HepG2 (cell line): Measurements from ENCODE around the gene GSAP. TPM values are rescaled to one million over a fixed set of nuclear protein-coding genes. Genes with fewer than 3 reads are reported as not detected.

Experiments
- ATAC-seq: fragments of 200-7000 bp; cut with Tn5 transposase; 3 replicates; pipeline ENCODE4 v1.9.1; 2020; ENCODE audit warnings: mild to moderate bottlenecking, moderate library complexity
- BruUV-seq: library from RNA; stranded (reverse); fragments of 400-500 nt; replicated peaks from 2 replicates; lab custom pipeline; 2021; lab: Mats Ljungman, UMichigan
- CTCF ChIA-PET: fragments of 300-600 bp; formaldehyde crosslinking; extraction: SDS; loops from one replicate; lab custom pipeline; 2021; ENCODE audit warnings: low total read pairs, inconsistent platforms, low intra/inter-chr PET ratio; lab: Yijun Ruan, JAX
- POLR2A ChIA-PET: fragments of 350-600 bp; sonication (Branson Sonifier 250); formaldehyde crosslinking; loops from one replicate; lab custom pipeline; 2020; ENCODE audit warnings: antibody characterized with exemption, inconsistent platforms; lab: Yijun Ruan, JAX
- DNase-seq: peaks from one replicate; pipeline ENCODE4 v3.0.0-alpha.2; 2015; ENCODE audit warnings: low spot score
- FAIRE-seq: peaks from 3 replicates; lab custom pipeline; 2011; peaks lifted over from hg19 to GRCh38; lab: Jason Lieb, UNC
- H2AFZ ChIP-seq: one replicate; pipeline ENCODE4 v1.6.1; 2011; ENCODE audit warnings: low read length, inconsistent platforms
- H3K27ac ChIP-seq: fragments of 300-600 bp; 3 replicates; pipeline ENCODE4 v1.8.0; 2011; ENCODE audit warnings: mixed run types, mild to moderate bottlenecking, mixed read lengths, low read length, inconsistent platforms; ENCODE audit not compliant: insufficient read depth; ENCODE audit errors: extremely low read length
- H3K27me3 ChIP-seq, 2 experiments: fragments of 200-600 bp in 1 of 2; 2 replicates in 1 of 2; 3 replicates in 1 of 2; pipeline versions ENCODE4 v1.6.0 to v1.8.0; 2011; ENCODE audit warnings: low read length in 2 of 2, mild to moderate bottlenecking in 2 of 2, moderate library complexity in 2 of 2, inconsistent platforms in 1 of 2; ENCODE audit not compliant: insufficient read depth in 2 of 2, control insufficient read depth in 1 of 2
- H3K36me3 ChIP-seq, 2 experiments: fragments of 200-600 bp in 1 of 2; replicated peaks in 1 of 2; 2 replicates in 1 of 2; 3 replicates in 1 of 2; pipeline versions ENCODE4 v1.5.1 to v1.8.0; 2011; ENCODE audit warnings: low read length in 2 of 2, inconsistent platforms in 1 of 2; ENCODE audit not compliant: insufficient read depth in 2 of 2, control insufficient read depth in 1 of 2
- H3K4me1 ChIP-seq: 2 replicates; pipeline ENCODE4 v1.5.1; 2012; ENCODE audit warnings: low read length, inconsistent platforms; ENCODE audit not compliant: insufficient read depth
- H3K4me2 ChIP-seq: 2 replicates; pipeline ENCODE4 v1.6.0; 2011; ENCODE audit warnings: low read depth, low read length, inconsistent platforms
- H3K4me3 ChIP-seq, 3 experiments: fragments of 200-600 bp in 1 of 3; sonication (generic), shearing (Covaris generic) in 1 of 3; replicated peaks in 1 of 3; 2 replicates each; pipeline ENCODE4 v1.5.1; 2011 to 2016; ENCODE audit warnings: low read length in 3 of 3, inconsistent platforms in 2 of 3, low read depth in 2 of 3, mild to moderate bottlenecking in 2 of 3, control low read depth in 1 of 3, mixed read lengths in 1 of 3; ENCODE audit not compliant: insufficient read depth in 1 of 3
- H3K79me2 ChIP-seq: one replicate; pipeline ENCODE4 v1.6.1; 2011; ENCODE audit warnings: low read length, inconsistent platforms; ENCODE audit not compliant: insufficient read depth
- H3K9ac ChIP-seq: 2 replicates; pipeline ENCODE4 v1.6.0; 2011; ENCODE audit warnings: mild to moderate bottlenecking, low read depth, low read length, inconsistent platforms; ENCODE audit not compliant: insufficient read depth
- H3K9me3 ChIP-seq: 2 replicates; pipeline ENCODE4 v1.5.1; 2012; ENCODE audit warnings: mild to moderate bottlenecking, low read length
- H4K20me1 ChIP-seq: 2 replicates; pipeline ENCODE4 v1.6.0; 2011; ENCODE audit warnings: inconsistent platforms, mild to moderate bottlenecking, low read length, moderate library complexity; ENCODE audit not compliant: insufficient read depth
- AKAP8 ChIP-seq: sonication (generic); formaldehyde crosslinking; IDR thresholded peaks from 2 replicates; pipeline ENCODE4 v1.5.1; 2020; ENCODE audit warnings: mild to moderate bottlenecking, missing genetic modification reagents
- GABPB1 ChIP-seq: IDR thresholded peaks from 2 replicates; pipeline ENCODE4 v1.6.1; 2016; ENCODE audit warnings: mild to moderate bottlenecking, missing genetic modification reagents, moderate library complexity, missing compliant biosample characterization
- MAFK ChIP-seq, 2 experiments: IDR thresholded peaks in 1 of 2; conservative IDR thresholded peaks in 1 of 2; 2 replicates each; pipeline ENCODE4 v1.6.1; 2011; ENCODE audit warnings: improper control_type of control experiment in 2 of 2, low read length in 2 of 2
- NCOA1 ChIP-seq: sonication (generic); formaldehyde crosslinking; IDR thresholded peaks from 2 replicates; pipeline ENCODE4 v1.9.0; 2021; ENCODE audit warnings: missing genetic modification reagents
- SMAD9 ChIP-seq: sonication (generic); formaldehyde crosslinking; IDR thresholded peaks from 2 replicates; pipeline ENCODE4 v1.5.1; 2020; ENCODE audit warnings: mild to moderate bottlenecking, missing genetic modification reagents
- ZNF362 ChIP-seq: sonication (generic); formaldehyde crosslinking; IDR thresholded peaks from 2 replicates; pipeline ENCODE4 v1.4.0; 2020; ENCODE audit warnings: missing genetic modification reagents, mild to moderate bottlenecking, borderline replicate concordance
- ZNF83 ChIP-seq: sonication (generic); formaldehyde crosslinking; IDR thresholded peaks from 2 replicates; pipeline ENCODE4 v1.4.0; 2020; ENCODE audit warnings: missing genetic modification reagents, mild to moderate bottlenecking, borderline replicate concordance
- WGBS: methylation state at CpG from one replicate; pipeline ENCODE4 v1.1.6; 2017; ENCODE audit warnings: low lambda C conversion rate; 5-methylcytosine and 5-hydroxymethylcytosine counted together
- in situ Hi-C: cut with HindIII; loops from 2 replicates; pipeline ENCODE4 v1.10.0; 2017; ENCODE audit warnings: low pct_unique_long_range_greater_than_20kb; ENCODE audit not compliant: extremely low pct_ligation_motif_present
- intact Hi-C: fragments of 100-400 bp; cut with micrococcal nuclease; formaldehyde crosslinking; loops from one replicate; pipeline ENCODE4 v1.10.0; 2022; ENCODE audit not compliant: unreplicated experiment
- polyA plus RNA-seq, 8 experiments: library from polyadenylated mRNA; depleted of rRNA in 3 of 8; stranded (reverse) in 7 of 8; unstranded in 1 of 8; fragments of >200 nt; fragmentation: Illumina TruSeq in 4 of 8; extraction: Trizol in 4 of 8; gene quantifications; 2 replicates each; pipeline versions ENCODE4 v1.2.1 to v1.2.3, GENCODE V29; 2011 to 2016; ENCODE audit warnings: low read depth in 4 of 8, missing spikeins in 1 of 8, mixed read lengths in 1 of 8; ENCODE audit not compliant: insufficient read depth in 1 of 8
- total RNA-seq, 5 experiments: library from RNA; depleted of rRNA; stranded (reverse); fragments of >200 nt; fragmentation: Illumina TruSeq; extraction: Trizol; gene quantifications; 2 replicates each; pipeline ENCODE4 v1.2.3, GENCODE V29; 2016; ENCODE audit warnings: low read depth in 1 of 5
- TF ChIP-seq, protein P1 (sequence below), 2 experiments: sonication (generic) in 1 of 2; formaldehyde crosslinking in 1 of 2; IDR thresholded peaks; 2 replicates each; pipeline versions ENCODE4 v1.4.0 to v1.6.1; 2016 to 2020; ENCODE audit warnings: borderline replicate concordance in 1 of 2, low read depth in 1 of 2, mild to moderate bottlenecking in 1 of 2, missing genetic modification reagents in 1 of 2

GSAP gene
- total and polyA plus RNA-seq, 2 of the 13 experiments (the other 11 are each of a cell fraction or from before 2014, with no cell fraction given), result 34.6 to 40.6 TPM

DNA sequence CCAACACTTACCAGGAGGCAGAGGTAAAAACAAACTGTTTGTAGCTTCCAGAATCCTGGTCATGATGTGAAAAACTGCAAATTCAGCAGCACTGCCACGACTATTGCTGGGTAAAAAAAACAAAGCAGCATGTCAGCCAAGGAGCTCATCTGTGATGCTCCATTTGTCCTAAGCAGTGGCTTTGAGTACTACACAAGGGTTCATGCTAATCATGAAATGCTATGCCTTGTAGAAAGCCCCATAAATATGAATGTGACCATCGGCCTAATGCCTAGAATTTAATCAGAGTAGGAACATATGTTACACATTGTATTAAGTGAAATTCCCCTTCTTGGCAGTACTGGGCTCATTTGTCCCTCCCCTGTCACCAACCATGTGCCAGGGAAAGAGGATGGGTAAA is 95.4 kb downstream of the GSAP start:
- CTCF ChIA-PET, result no interaction called here
- intact Hi-C loops (no loop called here), in situ Hi-C loops (no loop called here)
- TF ChIP-seq AKAP8 (CRISPR knock-in tag) (no peak), SMAD9 (CRISPR knock-in tag) (no peak), ZNF362 (CRISPR knock-in tag) (no peak), GABPB1 (CRISPR knock-in tag) (no peak), ZNF83 (CRISPR knock-in tag) (no peak), NCOA1 (CRISPR knock-in tag) (no peak), MAFK (conservative IDR thresholded peaks at IDR 0.05 in 1 of 2, IDR thresholded peaks at IDR 0.05 in 1 of 2; ENCODE audit: low read length in 2 of 2) (peak in 1 of 2 experiments; percentile 37; a peak in 1 of 4 replicates)
- TF ChIP-seq, protein P1, sequence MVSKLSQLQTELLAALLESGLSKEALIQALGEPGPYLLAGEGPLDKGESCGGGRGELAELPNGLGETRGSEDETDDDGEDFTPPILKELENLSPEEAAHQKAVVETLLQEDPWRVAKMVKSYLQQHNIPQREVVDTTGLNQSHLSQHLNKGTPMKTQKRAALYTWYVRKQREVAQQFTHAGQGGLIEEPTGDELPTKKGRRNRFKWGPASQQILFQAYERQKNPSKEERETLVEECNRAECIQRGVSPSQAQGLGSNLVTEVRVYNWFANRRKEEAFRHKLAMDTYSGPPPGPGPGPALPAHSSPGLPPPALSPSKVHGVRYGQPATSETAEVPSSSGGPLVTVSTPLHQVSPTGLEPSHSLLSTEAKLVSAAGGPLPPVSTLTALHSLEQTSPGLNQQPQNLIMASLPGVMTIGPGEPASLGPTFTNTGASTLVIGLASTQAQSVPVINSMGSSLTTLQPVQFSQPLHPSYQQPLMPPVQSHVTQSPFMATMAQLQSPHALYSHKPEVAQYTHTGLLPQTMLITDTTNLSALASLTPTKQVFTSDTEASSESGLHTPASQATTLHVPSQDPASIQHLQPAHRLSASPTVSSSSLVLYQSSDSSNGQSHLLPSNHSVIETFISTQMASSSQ (IDR thresholded peaks at IDR 0.05; ENCODE audit: low read depth), result no peak
- TF ChIP-seq, protein P1 (CRISPR knock-in tag; IDR thresholded peaks at IDR 0.05; ENCODE audit: borderline replicate concordance), result no peak
- H3K9me3 ChIP-seq, result no peaks in the 10 kb centered on the region
- no peak overlapping the region for H2AFZ ChIP-seq
- H3K36me3 ChIP-seq, result peaks cover 12 to 17% of the 10 kb centered on the region in 2 experiments
- no TSS peak for BruUV-seq
- FAIRE-seq (no peak), ATAC-seq (no peak), DNase-seq (no peak)
- no peak overlapping the region for H3K4me2 ChIP-seq
- H3K4me3 ChIP-seq, result no peak overlapping the region
- WGBS, result 95% methylated on average over 2 of the region's 2 CpGs
- H3K27me3 ChIP-seq, result no peaks in the 10 kb centered on the region
- no peaks in the 10 kb centered on the region for H3K79me2 ChIP-seq
- H3K27ac ChIP-seq, result no peak overlapping the region
- no peak overlapping the region for H3K9ac ChIP-seq
- peaks cover 11% of the 10 kb centered on the region for H3K4me1 ChIP-seq
- POLR2A ChIA-PET, result interaction anchor here (1.0 kb wide), 1 partner anchor 11 kb away, joined by 3 read pairs; no protein-coding TSS in a partner anchor
- no peaks in the 10 kb centered on the region for H4K20me1 ChIP-seq
